Mesenchymal stem cell (in vitro differentiated cells and primary cell): ENCODE data around the gene DMXL1.

Source experiments
- DNase-seq: peaks from one replicate; pipeline ENCODE4 v3.0.0-alpha.2; 2013
- H2AFZ ChIP-seq: one replicate; pipeline ENCODE4 v1.6.1; 2013; ENCODE audit warnings: low read depth, mild to moderate bottlenecking, control low read depth, inconsistent platforms, low read length, moderate library complexity
- H2AK5ac ChIP-seq: 2 replicates; pipeline ENCODE4 v1.6.1; 2013; ENCODE audit warnings: low read length, moderate library complexity, mild to moderate bottlenecking, inconsistent platforms; ENCODE audit not compliant: severe bottlenecking
- H2BK120ac ChIP-seq: one replicate; pipeline ENCODE4 v1.6.1; 2013; ENCODE audit warnings: low read depth, mild to moderate bottlenecking, inconsistent platforms, low read length, moderate library complexity
- H2BK12ac ChIP-seq, 2 experiments: one replicate each; pipeline ENCODE4 v1.6.1; 2013; ENCODE audit warnings: inconsistent platforms in 2 of 2, low read length in 2 of 2, mild to moderate bottlenecking in 2 of 2, moderate library complexity in 2 of 2, control low read depth in 1 of 2
- H2BK15ac ChIP-seq: one replicate; pipeline ENCODE4 v1.6.1; 2013; ENCODE audit warnings: mild to moderate bottlenecking, low read depth, inconsistent platforms; ENCODE audit not compliant: poor library complexity, severe bottlenecking
- H2BK5ac ChIP-seq: 2 replicates; pipeline ENCODE4 v1.6.1; 2013; ENCODE audit warnings: low read depth, mild to moderate bottlenecking, low read length, control low read depth, inconsistent platforms; ENCODE audit not compliant: poor library complexity, severe bottlenecking
- H3K14ac ChIP-seq, 2 experiments: one replicate each; pipeline ENCODE4 v1.6.1; 2013; ENCODE audit warnings: inconsistent platforms in 2 of 2, low read length in 2 of 2, control low read depth in 1 of 2, mild to moderate bottlenecking in 1 of 2, moderate library complexity in 1 of 2
- H3K18ac ChIP-seq, 2 experiments: one replicate each; pipeline ENCODE4 v1.6.1; 2013; ENCODE audit warnings: inconsistent platforms in 2 of 2, low read length in 2 of 2, control low read depth in 1 of 2, low read depth in 1 of 2, mild to moderate bottlenecking in 1 of 2
- H3K23ac ChIP-seq, 2 experiments: one replicate each; pipeline ENCODE4 v1.6.1; 2013; ENCODE audit warnings: inconsistent platforms in 2 of 2, low read length in 2 of 2, mild to moderate bottlenecking in 2 of 2, moderate library complexity in 2 of 2, control low read depth in 1 of 2
- H3K27ac ChIP-seq: 2 replicates; pipeline ENCODE4 v1.5.1; 2013; ENCODE audit warnings: mild to moderate bottlenecking, moderate library complexity, low read length, control low read depth, inconsistent platforms; ENCODE audit not compliant: poor library complexity, severe bottlenecking
- H3K27me3 ChIP-seq, 2 experiments: 2 replicates each; pipeline versions ENCODE4 v1.6.1 to v1.7.0; 2013; ENCODE audit warnings: low read length in 2 of 2, mild to moderate bottlenecking in 2 of 2, moderate library complexity in 2 of 2, control low read depth in 1 of 2, inconsistent platforms in 1 of 2; ENCODE audit not compliant: control insufficient read depth in 1 of 2, insufficient read depth in 1 of 2
- H3K36me3 ChIP-seq, 2 experiments: 2 replicates each; pipeline versions ENCODE4 v1.6.1 to v1.7.0; 2013; ENCODE audit warnings: low read length in 2 of 2, control low read depth in 1 of 2, inconsistent platforms in 1 of 2, low read depth in 1 of 2, mild to moderate bottlenecking in 1 of 2; ENCODE audit not compliant: insufficient read depth in 2 of 2, control insufficient read depth in 1 of 2
- H3K4ac ChIP-seq, 2 experiments: one replicate each; pipeline ENCODE4 v1.6.1; 2013; ENCODE audit warnings: inconsistent platforms in 2 of 2, low read length in 2 of 2, mild to moderate bottlenecking in 2 of 2, moderate library complexity in 2 of 2, control low read depth in 1 of 2, low read depth in 1 of 2
- H3K4me1 ChIP-seq: 2 replicates; pipeline ENCODE4 v1.6.1; 2013; ENCODE audit warnings: low read depth, low read length, control low read depth; ENCODE audit not compliant: control insufficient read depth, insufficient read depth
- H3K4me2 ChIP-seq: 2 replicates; pipeline ENCODE4 v1.6.1; 2013; ENCODE audit warnings: low read length, mild to moderate bottlenecking, inconsistent platforms; ENCODE audit not compliant: poor library complexity, severe bottlenecking
- H3K4me3 ChIP-seq, 2 experiments: 2 replicates each; pipeline versions ENCODE4 v1.5.1 to v1.7.0; 2013; ENCODE audit warnings: low read length in 2 of 2, mild to moderate bottlenecking in 2 of 2, control low read depth in 1 of 2, low read depth in 1 of 2; ENCODE audit not compliant: insufficient read depth in 1 of 2
- H3K79me1 ChIP-seq: replicated peaks from 2 replicates; pipeline ENCODE4 v1.6.1; 2013; ENCODE audit warnings: mild to moderate bottlenecking, control low read depth, low read length, inconsistent platforms; ENCODE audit not compliant: poor library complexity, severe bottlenecking
- H3K9ac ChIP-seq: 2 replicates; pipeline ENCODE4 v1.7.0; 2013; ENCODE audit warnings: mild to moderate bottlenecking, low read length, moderate library complexity
- H3K9me3 ChIP-seq: 2 replicates; pipeline ENCODE4 v1.7.0; 2013; ENCODE audit warnings: mild to moderate bottlenecking, low read length; ENCODE audit not compliant: control insufficient read depth
- H4K8ac ChIP-seq: one replicate; pipeline ENCODE4 v1.6.1; 2013; ENCODE audit warnings: inconsistent platforms, mild to moderate bottlenecking, low read length, moderate library complexity
- H4K91ac ChIP-seq: one replicate; pipeline ENCODE4 v1.6.1; 2013; ENCODE audit warnings: mild to moderate bottlenecking, low read length, inconsistent platforms
- whole genome bisulfite sequencing: methylation state at CpG from one replicate; pipeline ENCODE4 v1.1.7; 2013; ENCODE audit warnings: mixed read lengths; 5-methylcytosine and 5-hydroxymethylcytosine counted together

Gene DMXL1

GRCh38 chr5:119083679-119084078, 12.8 kb downstream of the DMXL1 start:
- no peak overlapping the region for H2BK5ac ChIP-seq
- no peak overlapping the region for H4K8ac ChIP-seq
- H2AK5ac ChIP-seq, result no peak overlapping the region
- no peak overlapping the region for H3K9ac ChIP-seq
- DNase-seq, result no peak
- no peak overlapping the region for H3K27ac ChIP-seq
- no peak overlapping the region for H2AFZ ChIP-seq
- H3K4ac ChIP-seq, result no peak overlapping the region
- H3K79me1 ChIP-seq, result peaks cover 24% of the 10 kb centered on the region
- no peak overlapping the region for H3K23ac ChIP-seq
- no peak overlapping the region for H3K18ac ChIP-seq
- H3K27me3 ChIP-seq, result no peaks in the 10 kb centered on the region
- no peak overlapping the region for H3K14ac ChIP-seq
- no peak overlapping the region for H2BK120ac ChIP-seq
- H2BK12ac ChIP-seq, result no peak overlapping the region
- H3K36me3 ChIP-seq, result peaks cover 3% of the 10 kb centered on the region in 2 experiments
- WGBS, result 100% methylated on average over 1 of the region's 3 CpGs
- H3K9me3 ChIP-seq, result no peaks in the 10 kb centered on the region
- H2BK15ac ChIP-seq, result no peak overlapping the region
- no peaks in the 10 kb centered on the region for H3K4me1 ChIP-seq
- H3K4me2 ChIP-seq, result no peak overlapping the region
- H3K4me3 ChIP-seq, result no peak overlapping the region
- no peak overlapping the region for H4K91ac ChIP-seq

GRCh38 chr5:119088438-119088837, 17.6 kb downstream of the DMXL1 start:
- no peak overlapping the region for H2BK12ac ChIP-seq
- H3K4ac ChIP-seq, result no peak overlapping the region
- no peak overlapping the region for H3K27ac ChIP-seq
- H2BK15ac ChIP-seq, result no peak overlapping the region
- H3K23ac ChIP-seq, result no peak overlapping the region
- H3K27me3 ChIP-seq, result no peaks in the 10 kb centered on the region
- H3K4me3 ChIP-seq, result no peak overlapping the region
- H4K8ac ChIP-seq, result no peak overlapping the region
- no peak overlapping the region for H3K18ac ChIP-seq
- H3K4me2 ChIP-seq, result no peak overlapping the region
- no peak overlapping the region for H2AK5ac ChIP-seq
- H3K14ac ChIP-seq, result no peak overlapping the region
- H3K9me3 ChIP-seq, result no peaks in the 10 kb centered on the region
- DNase-seq, result no peak
- WGBS, result 54% methylated on average over 1 of the region's 2 CpGs
- H3K36me3 ChIP-seq, result no peaks in the 10 kb centered on the region
- no peak overlapping the region for H2AFZ ChIP-seq
- no peak overlapping the region for H4K91ac ChIP-seq
- peaks cover 16% of the 10 kb centered on the region for H3K79me1 ChIP-seq
- H3K4me1 ChIP-seq, result no peaks in the 10 kb centered on the region
- H3K9ac ChIP-seq, result no peak overlapping the region
- no peak overlapping the region for H2BK120ac ChIP-seq
- no peak overlapping the region for H2BK5ac ChIP-seq

GRCh38 chr5:119095611-119096010, 24.7 kb downstream of the DMXL1 start:
- DNase-seq, result no peak
- no peaks in the 10 kb centered on the region for H3K9me3 ChIP-seq
- no peak overlapping the region for H2AK5ac ChIP-seq
- no peak overlapping the region for H4K8ac ChIP-seq
- no peak overlapping the region for H2AFZ ChIP-seq
- no peak overlapping the region for H2BK12ac ChIP-seq
- H3K27me3 ChIP-seq, result no peaks in the 10 kb centered on the region
- H3K18ac ChIP-seq, result no peak overlapping the region
- no peak overlapping the region for H3K14ac ChIP-seq
- no peak overlapping the region for H2BK120ac ChIP-seq
- H2BK5ac ChIP-seq, result no peak overlapping the region
- H3K4me2 ChIP-seq, result no peak overlapping the region
- H3K4ac ChIP-seq, result no peak overlapping the region
- H3K27ac ChIP-seq, result no peak overlapping the region
- no peak overlapping the region for H3K9ac ChIP-seq
- peaks cover 7 to 14% of the 10 kb centered on the region in 2 experiments for H3K36me3 ChIP-seq
- H4K91ac ChIP-seq, result no peak overlapping the region
- H3K4me1 ChIP-seq, result no peaks in the 10 kb centered on the region
- no peak overlapping the region for H2BK15ac ChIP-seq
- H3K4me3 ChIP-seq, result no peak overlapping the region
- peaks cover 24% of the 10 kb centered on the region for H3K79me1 ChIP-seq
- H3K23ac ChIP-seq, result no peak overlapping the region

- H3K9ac ChIP-seq, result no peak overlapping the region
- no peak overlapping the region for H4K8ac ChIP-seq
- peaks cover 12% of the 10 kb centered on the region for H3K79me1 ChIP-seq
- H3K36me3 ChIP-seq, result peaks cover 0 to 46% of the 10 kb centered on the region in 2 experiments
- H4K91ac ChIP-seq, result no peak overlapping the region
- no peak overlapping the region for H2BK12ac ChIP-seq
- no peaks in the 10 kb centered on the region for H3K27me3 ChIP-seq
- H3K27ac ChIP-seq, result no peak overlapping the region
- H3K23ac ChIP-seq, result no peak overlapping the region
- H2BK120ac ChIP-seq, result no peak overlapping the region
- H3K14ac ChIP-seq, result no peak overlapping the region
- H3K18ac ChIP-seq, result no peak overlapping the region
- no peak overlapping the region for H2AFZ ChIP-seq
- H2AK5ac ChIP-seq, result no peak overlapping the region
- H3K4ac ChIP-seq, result no peak overlapping the region
- H3K4me3 ChIP-seq, result no peak overlapping the region
- H3K4me2 ChIP-seq, result no peak overlapping the region
- no peak overlapping the region for H2BK15ac ChIP-seq
- H3K4me1 ChIP-seq, result no peaks in the 10 kb centered on the region
- no peak for DNase-seq
- no peak overlapping the region for H2BK5ac ChIP-seq
- no peaks in the 10 kb centered on the region for H3K9me3 ChIP-seq
These were observed 35.1 kb downstream of the DMXL1 start for GRCh38 chr5:119105971-119106370.
